ENCODE results near the gene PPIL4. TPM values are rescaled to one million over a fixed set of nuclear protein-coding genes. Genes with fewer than 3 reads are reported as not detected.

The PPIL4 gene
- total RNA-seq, 2 donors from 2014 or later: 18.7 to 19.7 TPM

- no peaks in the 10 kb centered on the region for H3K36me3 Mint-ChIP-seq
- DNase-seq (ENCODE audit: low spot score) (no peak), ATAC-seq (no peak)
- H3K4me3 Mint-ChIP-seq: no peak overlapping the region
- no peaks in the 10 kb centered on the region for H3K4me1 Mint-ChIP-seq (ENCODE audit: low read depth in 2 of 2)
- no peak overlapping the region for H3K27ac Mint-ChIP-seq
- H3K27me3 Mint-ChIP-seq: peaks cover 0 to 9% of the 10 kb centered on the region in 2 donors
- H3K9me3 Mint-ChIP-seq: no peaks in the 10 kb centered on the region
Observed at GRCh38 chr6:149456311-149457021, 89.4 kb downstream of the PPIL4 start.

- no peak for DNase-seq (ENCODE audit: low spot score)
- H3K27ac Mint-ChIP-seq: no peak overlapping the region
- no peaks in the 10 kb centered on the region for H3K4me1 Mint-ChIP-seq (ENCODE audit: low read depth in 2 of 2)
- no peaks in the 10 kb centered on the region for H3K9me3 Mint-ChIP-seq
- H3K4me3 Mint-ChIP-seq: no peak overlapping the region
- H3K27me3 Mint-ChIP-seq: peaks cover 0 to 6% of the 10 kb centered on the region in 2 donors
- no peak for ATAC-seq
- no peaks in the 10 kb centered on the region for H3K36me3 Mint-ChIP-seq
Observed at GRCh38 chr6:149455031-149455732, 90.7 kb downstream of the PPIL4 start.

Other genes starting within 250 kb of the PPIL4 start
- gene TAB2, start 228.3 kb downstream of the PPIL4 start, total RNA-seq: 100 to 1,000 TPM; 101 TPM
- 10 to 100 TPM in 1 of 2 donors, 1 to 10 TPM in 1; 9.0 to 23.2 TPM for gene SUMO4, start 145.8 kb downstream of the PPIL4 start, total RNA-seq
- gene ZC3H12D, start 61.0 kb downstream of the PPIL4 start, total RNA-seq: 10 to 100 TPM in 1 of 2 donors, 1 to 10 TPM in 1; 2.1 to 16.0 TPM
- 10 to 100 TPM in 1 of 2 donors, 1 to 10 TPM in 1; 9.9 to 16.6 TPM for gene GINM1, start 20.3 kb upstream of the PPIL4 start, total RNA-seq
- 10 to 100 TPM; 19.8 to 26.1 TPM for gene KATNA1, start 102.7 kb upstream of the PPIL4 start, total RNA-seq
- gene LATS1, start 172.1 kb upstream of the PPIL4 start, total RNA-seq: 10 to 100 TPM; 37.4 to 41.4 TPM
- 10 to 100 TPM; 53.3 to 73.2 TPM for gene NUP43, start 200.5 kb upstream of the PPIL4 start, total RNA-seq
- gene PCMT1, start 203.7 kb upstream of the PPIL4 start, total RNA-seq: 10 to 100 TPM; 67.9 to 68.5 TPM

Data from natural killer cell treated with Interleukin-12 subunit alpha and Interleukin-12 subunit beta and Interleukin-15 and Interleukin-18, amount 100 ng/mL, for 72 hours (primary cell).